NCI-H2029 (cell line): ENCODE data around the gene GID8.
"Not testable (repeated sequence)": the region's sequence is repeated elsewhere in the genome, so short reads cannot be mapped to it uniquely, and the experiment has no call there.

ENCODE experiments used
- DNase-seq: peaks from one replicate; lab custom pipeline; 2025; lab: John Stamatoyannopoulos, UW

The GID8 gene

GRCh38 chr20:62922451-62922921 is 15.5 kb upstream of the GID8 start:
- DNase-seq: peak; percentile 59

DNA sequence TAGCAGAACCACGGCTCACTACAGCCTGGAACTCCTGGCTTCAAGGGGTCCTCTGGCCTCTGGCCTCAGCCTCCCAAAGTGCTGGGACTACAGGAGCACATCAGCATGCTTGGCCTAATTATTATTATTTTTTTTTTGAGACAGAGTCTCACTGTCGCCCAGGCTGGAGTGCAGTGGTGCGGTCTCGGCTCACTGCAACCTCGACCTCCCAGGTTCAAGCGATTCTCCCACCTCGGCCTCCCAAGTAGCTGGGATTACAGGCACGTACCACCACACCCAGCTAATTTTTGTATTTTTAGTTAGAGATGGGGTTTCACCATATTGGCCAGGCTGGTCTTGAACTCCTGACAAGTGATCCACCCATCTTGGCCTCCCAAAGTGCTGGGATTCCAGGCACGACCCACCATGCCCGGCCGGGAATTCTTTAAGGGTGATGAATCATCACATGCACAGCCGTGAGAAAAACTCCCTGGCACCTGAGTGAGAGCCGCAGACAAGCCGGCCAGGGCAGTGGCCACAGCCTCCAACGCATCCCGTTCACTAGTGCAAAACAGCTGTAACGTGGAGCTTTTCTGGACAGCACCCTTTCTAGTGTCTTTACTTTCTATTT is 14.8 kb upstream of the GID8 start:
- not testable (repeated sequence) for DNase-seq

- DNase-seq: no peak
Measured at GRCh38 chr20:62923669-62924441, 14.1 kb upstream of the GID8 start.

DNA sequence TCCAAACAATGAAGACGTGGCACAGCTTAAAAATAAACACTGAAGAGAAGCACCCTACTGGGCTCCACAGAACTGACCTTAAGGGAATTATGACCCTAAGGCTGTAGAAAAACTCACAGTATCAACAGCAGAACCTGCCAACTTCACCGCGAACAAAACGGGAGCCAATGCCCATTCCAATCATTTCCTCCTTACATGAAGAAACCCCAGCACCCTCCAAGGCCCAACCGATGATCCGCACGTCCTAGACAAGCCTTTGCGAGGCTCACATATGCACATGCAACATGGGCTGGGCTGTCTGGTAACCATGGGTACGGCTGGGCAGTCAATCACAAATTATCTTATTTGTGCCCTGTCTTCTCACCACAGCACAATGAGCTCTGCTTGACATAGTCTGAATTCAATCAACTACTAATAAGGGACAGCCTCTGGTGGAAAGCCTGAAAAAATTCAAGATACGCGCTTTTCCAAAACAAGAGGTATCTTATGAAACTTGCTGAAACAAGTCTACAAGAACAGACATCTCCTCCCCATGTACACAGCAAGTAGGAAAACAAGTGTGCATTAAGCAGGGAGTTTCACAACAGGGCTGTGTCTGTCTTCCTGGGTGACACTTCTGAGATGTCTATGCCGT is 13.4 kb upstream of the GID8 start:
- no peak for DNase-seq

DNA sequence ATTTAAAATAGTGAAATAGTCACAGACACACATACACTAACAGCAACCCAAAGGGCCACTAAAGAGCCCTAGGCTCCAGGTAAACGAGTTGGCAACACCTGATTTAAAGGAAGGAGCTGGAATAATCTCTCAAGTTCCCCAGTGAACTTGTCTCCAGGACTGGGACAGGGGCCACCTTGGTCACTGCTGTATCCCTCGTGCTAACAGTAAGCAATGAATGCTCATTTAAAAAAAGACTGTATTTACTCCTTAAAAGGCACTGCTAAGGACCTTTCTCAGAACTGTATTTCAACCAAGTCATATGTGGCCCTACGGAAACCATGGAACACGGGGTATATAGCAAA is 12.9 kb upstream of the GID8 start:
- no peak for DNase-seq

DNA sequence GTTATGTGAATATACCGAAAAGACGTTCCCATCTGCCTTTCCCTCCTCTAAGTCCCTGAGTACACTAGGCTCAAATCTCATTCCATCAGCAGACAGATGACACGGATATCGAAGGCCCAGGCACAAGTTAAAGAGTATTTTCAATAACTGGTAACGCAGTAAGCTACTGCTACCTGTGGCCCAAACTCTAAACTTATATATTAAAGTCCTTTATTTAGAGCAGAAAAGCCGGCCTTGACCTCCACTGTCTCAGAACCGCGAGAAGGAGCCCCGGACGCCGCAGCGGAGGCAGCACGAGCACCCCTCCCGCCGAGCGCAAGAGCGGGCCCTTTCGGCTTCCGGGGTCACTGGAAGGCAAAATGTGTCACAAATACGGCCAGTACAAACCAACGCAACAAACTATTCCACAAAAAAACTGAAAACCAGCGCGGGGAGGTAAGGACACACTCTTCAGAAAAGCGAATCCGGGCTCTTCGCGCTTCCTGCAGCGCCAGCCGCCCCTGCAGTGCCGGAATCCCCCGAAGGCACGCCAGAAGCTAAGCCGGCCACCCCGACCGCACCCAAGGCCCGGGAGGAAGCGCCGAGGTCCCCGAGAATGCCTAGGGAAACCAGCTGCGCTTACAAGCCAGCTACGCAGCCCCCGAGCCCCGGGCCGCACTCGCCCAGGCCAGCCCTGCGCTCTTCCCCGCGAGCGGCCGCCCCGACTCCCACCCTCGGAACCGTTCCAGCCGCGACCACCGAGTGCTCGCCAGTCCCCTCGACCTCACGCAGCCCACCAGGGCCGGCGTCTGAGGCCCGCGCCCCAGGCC is 12.3 kb upstream of the GID8 start:
- no peak for DNase-seq

DNA sequence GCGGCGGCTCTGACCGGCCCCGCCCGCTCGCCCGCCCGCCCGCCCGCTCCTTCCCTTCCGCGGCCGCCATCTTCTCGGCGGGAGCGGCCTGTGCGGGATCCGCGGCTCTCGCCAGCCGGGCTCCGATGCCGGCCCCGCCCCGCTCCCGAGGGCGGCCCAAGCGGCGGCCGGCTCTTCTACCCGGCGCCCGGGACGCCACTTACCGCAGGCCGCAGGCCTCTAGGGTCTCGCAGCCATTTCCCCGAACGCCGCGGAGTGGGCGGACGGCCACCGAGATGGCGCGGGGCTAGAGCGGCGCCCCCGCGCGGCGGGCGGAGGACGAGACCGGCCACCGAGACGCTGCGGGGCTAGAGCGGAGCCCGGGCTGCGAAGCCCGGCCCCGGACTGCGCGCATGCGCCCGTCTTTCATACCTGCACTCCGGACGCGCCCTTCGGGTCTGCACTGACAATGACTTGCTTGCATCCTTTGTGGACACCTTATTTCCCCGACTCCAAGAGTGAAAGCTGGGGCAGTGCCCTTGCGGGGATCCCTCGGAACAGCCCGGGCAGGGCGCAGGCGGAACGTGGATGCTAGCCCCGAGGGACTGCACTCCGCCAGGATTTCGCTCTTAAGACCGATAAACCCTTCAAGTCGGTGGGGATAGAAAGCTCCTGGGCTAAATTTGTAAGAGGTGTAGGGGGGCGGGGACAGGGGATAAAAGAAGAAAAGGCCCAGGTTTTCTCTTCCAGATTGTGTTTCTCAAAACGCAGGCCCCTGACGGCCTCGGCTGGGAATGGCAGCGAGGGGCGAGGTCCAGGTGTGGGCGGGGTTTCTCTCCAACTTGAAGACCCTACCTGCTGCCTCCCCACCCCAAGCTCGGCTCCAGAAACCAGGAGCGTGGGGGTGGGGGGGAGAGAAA is 11.5 kb upstream of the GID8 start, which contains the start of gene DIDO1:
Gene DIDO1 (minus strand): TSS at position 277 of the 899 bp plus-strand sequence.
- peak; percentile 86 for DNase-seq

GRCh38 chr20:62927128-62927705 is 10.7 kb upstream of the GID8 start:
- no peak for DNase-seq

- no peak for DNase-seq
Measured at GRCh38 chr20:62928246-62928939, 9.6 kb upstream of the GID8 start.

DNA sequence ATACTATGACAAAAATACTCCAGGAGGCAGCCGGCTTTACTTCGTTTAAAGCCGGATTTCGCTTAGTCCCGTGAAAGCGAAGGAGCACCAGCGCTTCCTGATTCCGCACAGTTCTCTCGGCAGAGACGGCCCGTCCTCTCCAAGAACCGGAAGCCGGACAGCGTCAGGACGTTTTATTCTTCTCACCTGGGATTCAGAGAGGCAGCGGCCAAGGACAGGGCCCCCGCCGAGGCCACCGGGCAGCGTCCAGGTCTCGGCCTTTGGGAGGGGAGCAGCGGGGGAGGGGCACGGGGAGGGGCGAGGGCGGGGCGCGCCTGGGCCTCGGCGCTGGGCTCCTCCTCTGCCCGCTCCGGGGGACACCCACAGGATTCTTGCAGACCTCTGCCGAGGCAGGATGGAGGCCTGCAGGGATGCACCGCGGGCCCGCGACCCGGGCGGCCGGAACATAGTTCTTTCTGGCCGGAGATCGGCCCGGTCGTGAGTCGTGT is 8.9 kb upstream of the GID8 start:
- DNase-seq: no peak

DNA sequence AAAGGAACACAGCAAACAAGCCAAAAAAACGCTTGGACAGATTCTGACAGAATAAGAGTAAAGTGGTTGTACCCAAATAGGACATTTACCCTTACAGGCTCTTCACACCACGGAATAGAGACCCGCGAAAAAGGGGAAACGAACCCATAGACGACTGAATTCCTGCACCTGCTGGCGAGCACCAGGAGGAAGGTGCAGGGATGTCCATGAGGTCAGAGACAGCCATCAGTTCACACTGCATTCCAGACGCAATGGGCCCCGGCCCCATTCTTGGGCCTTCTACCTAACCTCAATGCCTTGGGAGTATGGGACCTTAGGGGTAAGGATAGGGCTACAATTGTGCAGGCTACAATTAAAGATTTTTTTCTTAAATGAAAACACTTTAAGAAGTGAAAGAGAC is 6.5 kb upstream of the GID8 start:
- DNase-seq: no peak

DNA sequence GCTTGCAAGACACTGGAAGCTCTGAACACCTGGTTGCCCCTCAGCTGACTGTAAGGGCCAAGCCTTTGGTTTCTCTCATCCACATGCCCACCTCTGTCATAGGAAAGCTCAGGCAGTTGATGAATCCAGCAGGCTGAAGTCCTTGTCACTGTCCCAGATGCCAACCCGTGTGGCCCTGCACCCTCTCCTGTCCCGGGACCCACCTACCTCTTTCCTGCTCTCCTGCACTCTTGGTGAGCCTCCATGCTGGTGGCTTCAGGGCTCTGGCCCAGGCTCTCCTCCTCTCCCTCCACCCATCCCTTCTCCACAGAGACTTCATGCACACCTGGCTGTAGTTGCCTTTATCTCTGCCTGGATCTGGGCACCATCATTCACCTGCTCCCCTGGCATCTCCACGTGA is 4.0 kb upstream of the GID8 start:
- DNase-seq: no peak

DNA sequence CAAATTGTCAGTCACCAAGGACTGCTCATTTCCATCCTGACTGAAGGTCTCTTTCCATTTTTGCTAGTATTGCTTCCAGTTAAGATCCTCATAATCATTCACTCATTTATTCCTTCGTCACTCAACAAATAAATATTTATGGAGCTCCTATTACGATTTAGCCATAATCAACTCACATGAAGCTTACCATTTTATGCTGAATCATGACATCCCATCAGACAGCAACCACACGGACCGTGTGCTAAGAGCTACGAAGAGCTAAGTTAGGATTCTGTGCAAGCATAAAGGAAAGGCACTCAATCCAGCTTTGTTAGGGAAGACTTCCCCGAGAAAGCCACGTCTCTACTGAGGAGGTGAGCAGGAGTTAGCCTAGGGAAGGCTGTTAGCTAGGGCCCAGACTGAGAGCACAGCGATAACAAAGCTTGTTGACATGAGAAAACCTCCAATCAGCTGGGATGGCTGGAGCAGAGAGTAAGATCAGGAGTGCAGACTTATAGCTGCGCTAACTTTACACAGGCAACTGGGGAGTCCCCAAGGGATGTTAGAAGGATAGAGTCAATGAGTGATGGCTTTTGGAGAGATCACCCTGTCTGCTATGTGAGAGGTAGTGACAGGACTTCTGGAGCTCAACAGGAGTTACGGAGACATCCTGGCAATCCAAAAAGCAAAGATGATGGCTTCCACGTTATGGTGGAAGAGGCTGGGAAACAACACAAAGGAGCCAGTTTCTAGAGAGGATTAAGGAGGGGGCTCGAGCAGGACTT is 2.6 kb upstream of the GID8 start:
- no peak for DNase-seq

GRCh38 chr20:62935968-62936585 is 1.9 kb upstream of the GID8 start:
- DNase-seq: no peak

DNA sequence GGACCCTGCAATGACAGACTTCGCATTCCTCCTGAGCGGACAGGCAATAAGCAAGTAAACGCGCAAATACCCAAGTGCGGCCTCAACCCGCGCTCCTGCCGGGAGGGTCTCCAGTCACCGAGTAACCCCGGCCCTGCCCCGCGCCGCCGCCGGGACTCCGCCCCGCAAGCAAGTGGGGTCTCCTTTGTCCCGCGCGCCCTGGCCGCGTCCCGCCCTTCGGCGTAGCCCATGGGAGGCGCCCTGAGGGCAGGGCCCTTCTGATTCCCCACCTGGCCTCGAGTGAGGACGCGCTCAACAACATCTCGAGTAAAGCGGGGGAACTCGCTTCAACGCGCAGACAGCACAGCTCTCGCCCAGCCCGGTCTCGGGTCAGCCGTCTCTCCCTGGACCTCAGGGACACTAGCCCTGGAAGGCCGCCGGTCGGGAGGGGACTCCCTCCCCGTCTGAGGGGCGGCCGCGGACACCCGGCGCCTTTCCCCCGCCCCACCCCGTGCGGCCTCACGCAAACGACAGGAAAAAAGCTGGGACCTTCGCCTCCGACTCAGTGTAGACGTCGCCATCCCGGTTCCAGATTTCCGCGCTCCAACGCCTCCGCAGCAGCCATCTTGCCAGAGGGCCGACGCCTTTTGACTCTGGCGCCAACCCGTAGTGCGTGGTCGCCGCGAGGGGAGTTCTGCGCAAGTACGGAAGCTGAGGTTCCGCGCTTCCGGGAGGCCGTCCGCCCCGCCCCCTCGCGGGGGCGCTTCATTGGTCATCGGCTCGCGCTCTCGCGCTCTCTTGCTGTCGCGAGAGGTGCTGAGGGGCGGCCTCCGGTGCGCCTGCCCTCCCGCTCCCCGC is 461 bp upstream of the GID8 start:
- peak; percentile 89 for DNase-seq

DNA sequence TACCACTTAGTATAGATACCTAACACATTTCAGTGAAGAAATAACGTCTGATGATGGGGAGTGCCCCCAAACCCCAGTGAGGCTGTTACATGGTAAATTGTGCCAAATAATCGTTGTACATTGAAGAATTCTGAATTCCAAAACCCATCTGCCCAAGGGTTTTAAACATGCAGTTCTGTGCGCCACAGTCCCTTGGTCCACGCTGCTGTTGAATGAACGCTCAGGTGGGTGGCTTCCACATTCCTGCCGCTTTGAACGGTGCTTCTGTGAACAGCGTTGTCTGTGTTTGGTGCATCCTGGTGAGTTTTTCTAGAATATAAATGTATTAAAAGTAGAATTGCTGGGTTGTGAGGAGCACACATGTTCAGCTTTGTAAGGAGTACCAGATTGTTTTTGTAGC is 2.9 kb downstream of the GID8 start:
- no peak for DNase-seq

DNA sequence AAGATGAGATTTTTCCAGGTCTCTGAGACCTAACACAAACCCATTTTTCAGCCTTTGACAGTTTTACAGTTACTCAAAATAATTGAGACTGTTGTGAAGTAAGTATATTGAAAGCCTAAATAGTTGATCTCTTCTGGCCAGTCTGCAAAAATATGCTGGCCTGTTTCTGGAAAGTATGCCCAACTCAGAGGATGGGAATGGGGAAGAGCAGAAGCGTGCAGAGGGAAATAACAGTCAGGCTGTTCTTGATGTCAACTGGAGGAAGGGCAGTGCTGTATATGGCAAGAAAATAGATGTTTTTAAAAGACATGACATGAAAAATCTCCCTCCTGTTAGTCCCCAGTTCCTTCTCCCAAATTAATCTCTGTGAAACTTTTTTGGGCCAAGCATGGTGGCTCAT is 3.8 kb downstream of the GID8 start:
- DNase-seq: no peak

DNA sequence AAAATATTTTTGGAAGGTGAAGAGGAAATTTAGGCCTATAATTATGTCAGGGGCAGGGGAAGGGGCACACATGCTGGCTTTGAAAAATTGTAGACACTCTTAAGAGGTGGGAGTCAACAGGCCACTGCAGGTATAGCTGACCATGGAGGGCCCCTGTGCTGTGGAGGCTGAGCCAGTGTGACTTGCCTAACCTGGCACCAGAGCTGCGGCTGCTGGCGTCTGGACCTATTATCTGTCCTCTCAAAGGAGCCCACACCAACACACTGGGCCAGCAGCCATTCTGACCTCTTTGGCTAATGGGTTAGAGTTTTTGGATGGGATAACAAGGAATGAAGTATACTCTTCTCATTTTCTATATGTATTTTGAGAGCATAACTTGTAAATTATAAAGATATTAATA is 4.5 kb downstream of the GID8 start:
- DNase-seq: no peak
